Posterior cingulate gyrus (tissue), 11 donors: ENCODE measurements around the gene USP33.
"Not testable (repeated sequence)": the region's sequence is repeated elsewhere in the genome, so short reads cannot be mapped to it uniquely, and the experiment has no call there.

Experiments
- DNase-seq, 10 donors: peaks; one replicate each; pipeline versions ENCODE4 v3.0.0 to v3.0.0-alpha.2; 2020 to 2021; ENCODE audit warnings: mixed read lengths in 3 of 10
- intact Hi-C: fragments of 100-400 bp; cut with DNase I; formaldehyde crosslinking; loops from one replicate; pipeline ENCODE4 v1.15.1; 2023

The USP33 gene

GRCh38 chr1:77759071-77760028, at the start of gene USP33:
Gene USP33, minus strand, starts transcription at chr1:77759852. Its CDS starts 18,155 bp downstream, at chr1:77741697.
- DNase-seq: peak; percentile 76 to 98 (median 89)
- intact Hi-C loops: loop anchor here (1.0 kb wide), 1 partner anchor 20 kb away; the partner anchor contains the start of gene MIGA1

GRCh38 chr1:77803371-77803770, 43.7 kb upstream of the USP33 start:
- intact Hi-C loops: no loop called here
- DNase-seq: no peak

- no peak for DNase-seq
- intact Hi-C loops: no loop called here
Measured at GRCh38 chr1:77802026-77802425, 42.4 kb upstream of the USP33 start.

- intact Hi-C loops: loop anchor here (10.0 kb wide), 1 partner anchor 113 kb away; the partner anchor contains the start of gene ZZZ3
- DNase-seq: no peak
Measured at GRCh38 chr1:77797991-77798390, 38.3 kb upstream of the USP33 start.

DNA sequence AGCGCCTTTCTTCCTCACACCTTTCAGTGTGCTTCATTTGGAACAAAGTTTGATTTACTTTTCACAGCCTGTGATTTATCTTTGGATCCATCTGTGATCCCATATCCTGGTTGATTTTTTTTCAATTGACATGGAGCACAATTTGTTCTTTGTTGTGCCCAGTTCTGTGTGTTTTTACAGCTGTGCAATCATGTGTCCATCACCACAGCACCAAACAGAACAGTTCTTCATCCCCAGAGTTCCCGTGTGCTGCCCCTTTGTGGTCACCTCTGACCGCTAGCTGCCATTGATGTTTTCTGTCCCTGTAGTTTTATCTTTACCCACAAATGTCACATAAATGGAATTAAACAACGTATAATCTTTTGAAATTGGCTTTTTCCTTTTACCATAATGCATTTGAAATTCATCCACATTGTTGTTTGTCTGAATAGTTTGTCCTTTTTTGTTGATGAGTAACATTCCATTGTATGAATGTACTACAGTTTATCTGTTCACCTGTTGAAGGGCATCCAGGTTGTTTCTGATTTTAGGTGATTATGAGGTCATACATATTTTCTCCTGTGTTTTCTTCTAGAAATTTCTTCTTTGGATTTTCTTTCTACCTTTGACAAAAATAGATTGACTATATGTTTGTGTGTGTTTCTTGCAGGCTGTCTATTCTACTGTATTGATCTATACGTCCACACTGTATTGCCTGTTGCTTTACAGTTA, 37.2 kb upstream of the USP33 start:
- intact Hi-C loops: loop anchor here (10.0 kb wide), 1 partner anchor 112 kb away; the partner anchor contains the start of gene ZZZ3
- peak in 6 of 10 donors; percentile 25 to 91 (median 46) for DNase-seq

- intact Hi-C loops: loop anchor here (10.0 kb wide), 1 partner anchor 110 kb away; the partner anchor contains the start of gene ZZZ3
- no peak for DNase-seq
Measured at GRCh38 chr1:77794550-77794949, 34.9 kb upstream of the USP33 start.

- intact Hi-C loops, DNase-seq: not testable (repeated sequence)
Measured at GRCh38 chr1:77786093-77786741, 26.6 kb upstream of the USP33 start.

- DNase-seq: no peak
- intact Hi-C loops: no loop called here
Measured at GRCh38 chr1:77783141-77783540, 23.5 kb upstream of the USP33 start.

DNA sequence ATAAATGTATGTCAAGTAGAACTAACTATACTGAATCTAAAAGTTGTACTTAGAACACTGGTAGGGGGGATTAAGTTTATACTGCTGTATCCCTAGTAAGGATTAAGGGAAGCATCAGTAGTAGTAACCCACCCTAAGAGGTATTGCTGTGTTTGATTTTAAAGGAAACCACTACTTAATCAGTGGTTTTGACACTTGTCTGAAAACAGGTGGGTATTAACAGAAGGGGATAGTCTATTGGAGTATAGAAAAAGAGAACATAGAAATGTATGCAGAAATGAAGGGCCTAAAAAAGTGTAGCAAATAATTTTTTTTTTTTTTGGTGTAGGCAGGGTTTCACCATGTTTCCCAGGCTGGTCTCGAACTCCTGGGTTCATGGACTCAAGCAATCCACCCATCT, 22.0 kb upstream of the USP33 start:
- intact Hi-C loops: no loop called here
- no peak for DNase-seq

- peak; percentile 90 to 99 (median 94) for DNase-seq
- intact Hi-C loops: loop anchor here (1.0 kb wide), 1 partner anchor 20 kb away; the partner anchor contains the start of gene USP33
Measured at GRCh38 chr1:77779529-77780281, 20.1 kb upstream of the USP33 start, which contains the start of gene MIGA1. Gene MIGA1, plus strand, starts transcription at chr1:77779649. Its CDS starts 3,604 bp downstream, at chr1:77783253.

DNA sequence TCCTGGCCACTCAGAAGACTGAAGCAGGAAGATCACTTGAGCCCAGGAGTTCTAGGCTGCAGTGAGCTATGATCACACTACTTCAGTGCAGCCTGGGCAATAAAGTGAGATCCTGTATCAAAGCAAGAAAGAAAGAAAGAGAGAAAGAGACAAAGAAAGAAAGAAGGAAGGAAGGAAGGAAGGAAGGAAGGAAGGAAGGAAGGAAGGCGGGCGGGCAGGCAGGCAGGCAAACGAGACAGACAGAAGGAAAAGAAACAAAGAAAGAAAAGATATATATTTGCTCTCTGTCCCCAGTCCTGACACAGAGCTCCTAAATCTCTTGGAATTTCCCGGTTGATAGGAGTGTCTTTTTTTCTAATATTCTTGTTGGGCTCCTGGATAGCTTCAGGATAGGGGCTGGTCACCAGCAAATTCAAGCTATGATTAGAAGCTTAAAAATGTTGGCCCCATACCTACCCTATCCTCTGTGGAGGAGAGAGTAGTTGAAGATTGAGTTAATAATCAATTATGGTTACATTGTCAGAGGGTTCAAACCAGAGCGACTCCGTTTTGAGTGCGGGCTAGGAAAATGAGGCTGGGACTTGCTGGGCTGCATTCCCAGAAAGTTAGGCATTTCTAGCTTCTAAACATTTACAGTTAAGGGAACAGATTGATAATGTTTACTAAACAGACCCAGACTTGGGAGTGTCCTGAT, 16.5 kb upstream of the USP33 start:
- intact Hi-C loops: no loop called here
- DNase-seq: no peak

- no peak for DNase-seq
- intact Hi-C loops: no loop called here
Measured at GRCh38 chr1:77768006-77768405, 8.4 kb upstream of the USP33 start.

GRCh38 chr1:77762072-77762476, 2.4 kb upstream of the USP33 start:
- intact Hi-C loops: no loop called here
- DNase-seq: no peak

- intact Hi-C loops: no loop called here
Measured at GRCh38 chr1:77757603-77758002, 2.0 kb downstream of the USP33 start.

GRCh38 chr1:77757066-77757584, 2.5 kb downstream of the USP33 start:
- DNase-seq: no peak
- intact Hi-C loops: no loop called here

More at GRCh38 chr1:77757603-77758002, 2.0 kb downstream of the USP33 start:
- DNase-seq: no peak

GRCh38 chr1:77756052-77756754, 3.4 kb downstream of the USP33 start:
- no peak for DNase-seq

GRCh38 chr1:77749489-77749888, 10.2 kb downstream of the USP33 start:
- DNase-seq, intact Hi-C loops: not testable (repeated sequence)

More at GRCh38 chr1:77756052-77756754, 3.4 kb downstream of the USP33 start:
- intact Hi-C loops: no loop called here

DNA sequence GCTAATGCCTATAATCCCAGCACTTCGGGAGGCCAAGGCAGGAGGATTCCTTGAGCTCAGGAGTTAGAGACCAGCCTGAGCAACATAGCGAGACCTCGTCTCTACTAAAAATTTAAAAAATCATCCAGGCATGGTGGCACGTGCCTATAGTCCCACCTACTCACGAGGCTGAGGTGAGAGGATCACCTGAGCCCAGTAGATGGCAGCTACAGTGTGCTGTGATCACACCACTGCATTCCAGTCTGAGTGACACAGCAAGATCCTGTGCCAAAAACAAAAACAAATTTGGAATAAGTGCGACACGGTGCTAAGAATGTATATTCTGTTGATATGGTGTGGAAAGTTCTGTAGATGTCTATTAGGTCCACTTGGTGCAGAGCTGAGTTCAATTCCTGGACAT, 15.1 kb downstream of the USP33 start:
- intact Hi-C loops: no loop called here
- DNase-seq: no peak
